Natural killer cell treated with Interleukin-12 subunit alpha and Interleukin-12 subunit beta and Interleukin-15 and Interleukin-18, amount 100 ng/mL, for 72 hours (primary cell): ENCODE data around the gene PTPRK. TPM values are rescaled to one million over a fixed set of nuclear protein-coding genes. Genes with fewer than 3 reads are reported as not detected.

Experiments used
- ATAC-seq, 2 donors: fragments of 150-1000 bp; cut with Tn5 transposase in 1 of 2; sonication (Bioruptor Pico), chemical (Tn5 transposase) in 1 of 2; 2 replicates each; pipeline ENCODE4 v1.10.0; 2021
- DNase-seq: peaks from one replicate; pipeline ENCODE4 v3.0.0; 2022; ENCODE audit warnings: low spot score
- H3K27ac Mint-ChIP-seq, 2 donors: 1 replicate in 1 of 2; 2 replicates in 1 of 2; pipeline ENCODE4 v1.8.0; 2022; ENCODE audit warnings: mixed read lengths in 2 of 2, mild to moderate bottlenecking in 1 of 2, moderate library complexity in 1 of 2
- H3K27me3 Mint-ChIP-seq, 2 donors: 1 replicate in 1 of 2; 2 replicates in 1 of 2; pipeline ENCODE4 v1.8.0; 2022; ENCODE audit warnings: mixed read lengths in 2 of 2
- H3K36me3 Mint-ChIP-seq: one replicate; pipeline ENCODE4 v1.8.0; 2022; ENCODE audit warnings: mixed read lengths
- H3K4me1 Mint-ChIP-seq, 2 donors: 1 replicate in 1 of 2; 2 replicates in 1 of 2; pipeline ENCODE4 v1.8.0; 2022; ENCODE audit warnings: low read depth in 2 of 2, mixed read lengths in 2 of 2, mild to moderate bottlenecking in 1 of 2
- H3K4me3 Mint-ChIP-seq: one replicate; pipeline ENCODE4 v1.8.0; 2022; ENCODE audit warnings: mixed read lengths
- H3K9me3 Mint-ChIP-seq: 2 replicates; pipeline ENCODE4 v1.8.0; 2022; ENCODE audit warnings: mixed read lengths
- total RNA-seq, 2 donors: library from RNA; stranded (reverse); gene quantifications; one replicate each; pipeline ENCODE4 v1.2.3, GENCODE V29; 2022

The PTPRK gene
- total RNA-seq, 2 donors from 2014 or later: 0.59 to 13.8 TPM

DNA sequence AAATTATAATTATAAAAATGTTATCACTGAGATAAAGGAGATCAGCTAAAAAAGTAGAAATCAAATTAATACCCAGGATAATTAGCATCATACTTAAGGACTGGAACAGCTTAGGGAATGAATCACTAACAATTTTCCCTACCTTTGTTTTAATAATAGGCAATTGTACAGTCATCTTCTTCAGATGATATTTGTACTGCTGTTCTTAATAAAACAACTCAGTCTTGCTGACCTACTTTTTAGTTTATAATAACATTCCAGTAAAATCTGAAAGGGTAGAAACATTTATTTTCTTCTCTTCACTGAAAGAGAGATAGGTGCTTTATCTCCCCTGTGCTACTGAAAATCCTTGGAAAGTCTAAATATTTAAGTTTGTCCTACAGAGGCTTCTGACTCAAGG lies 348.3 kb downstream of the PTPRK start:
- Mint-ChIP-seq H3K36me3 (no peaks in the 10 kb centered on the region), H3K27me3 (no peaks in the 10 kb centered on the region)

DNA sequence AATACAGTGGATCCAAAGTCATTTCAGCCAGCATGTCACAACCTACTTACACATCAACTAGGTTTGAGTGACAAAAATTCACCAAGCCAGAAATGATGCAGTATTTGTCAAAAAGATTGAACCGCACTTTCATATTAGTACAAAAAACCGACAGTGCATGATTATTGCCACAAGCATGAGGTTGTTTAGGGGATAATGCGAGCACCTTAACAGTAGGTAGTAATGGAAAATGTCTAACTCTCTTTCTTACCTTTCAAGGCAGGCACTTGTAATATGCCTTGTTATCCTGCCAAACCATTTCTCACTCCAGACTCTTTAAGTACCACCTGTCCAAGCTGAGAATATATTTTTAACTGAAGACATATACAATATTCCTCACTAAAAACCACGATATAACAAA lies 349.2 kb downstream of the PTPRK start:
- Mint-ChIP-seq H3K27ac (no peak overlapping the region), H3K9me3 (no peaks in the 10 kb centered on the region), H3K4me1 (no peaks in the 10 kb centered on the region), H3K27me3 (no peaks in the 10 kb centered on the region), H3K36me3 (no peaks in the 10 kb centered on the region), H3K4me3 (no peak overlapping the region)
- no peak for DNase-seq
- ATAC-seq: no peak

More for the DNA sequence above, 348.3 kb downstream of the PTPRK start:
- Mint-ChIP-seq H3K4me3 (no peak overlapping the region), H3K4me1 (no peaks in the 10 kb centered on the region), H3K27ac (no peak overlapping the region), H3K9me3 (no peaks in the 10 kb centered on the region)
- DNase-seq: no peak
- no peak for ATAC-seq

DNA sequence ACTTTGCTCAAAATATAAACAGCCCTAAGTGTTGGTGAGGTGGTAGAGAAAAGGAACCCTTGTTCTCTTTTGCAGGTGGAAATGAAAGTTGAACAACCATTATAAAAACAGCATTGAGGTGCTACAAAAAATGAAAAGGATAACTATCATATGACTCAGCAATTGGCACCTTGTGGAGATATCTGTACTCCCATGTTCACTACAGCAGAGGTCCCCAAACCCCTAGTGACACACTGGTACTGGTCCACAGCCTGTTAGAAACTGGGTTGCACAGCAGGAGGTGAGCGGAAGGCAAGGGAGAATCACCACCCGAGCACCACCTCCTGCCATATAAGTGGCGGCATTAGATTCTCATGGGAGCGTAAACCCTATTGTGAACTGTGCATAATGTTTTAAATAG lies 352.2 kb downstream of the PTPRK start:
- ATAC-seq: no peak
- Mint-ChIP-seq H3K27ac (no peak overlapping the region), H3K4me1 (no peaks in the 10 kb centered on the region), H3K4me3 (no peak overlapping the region), H3K27me3 (no peaks in the 10 kb centered on the region), H3K36me3 (no peaks in the 10 kb centered on the region), H3K9me3 (no peaks in the 10 kb centered on the region)
- no peak for DNase-seq

DNA sequence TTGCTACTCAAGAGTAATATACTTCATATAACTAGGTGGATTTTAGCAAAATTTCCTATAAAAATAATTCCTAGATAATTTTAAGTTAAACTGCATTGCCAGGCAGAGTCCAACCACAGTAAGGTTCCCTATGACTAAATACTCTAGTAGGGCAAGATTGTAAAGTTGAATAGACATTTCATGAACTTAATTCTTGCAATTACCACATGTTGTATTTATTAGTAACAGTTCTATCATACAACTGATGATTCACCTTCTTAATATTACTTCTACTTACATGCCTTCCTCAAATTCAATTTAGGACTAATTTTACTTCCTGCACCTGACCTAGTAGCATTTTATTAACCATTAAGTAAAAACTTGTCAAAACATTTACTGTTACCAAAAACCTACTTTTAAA lies 352.8 kb downstream of the PTPRK start:
- Mint-ChIP-seq H3K4me3 (no peak overlapping the region), H3K36me3 (no peaks in the 10 kb centered on the region), H3K4me1 (no peaks in the 10 kb centered on the region), H3K27me3 (no peaks in the 10 kb centered on the region), H3K27ac (no peak overlapping the region), H3K9me3 (no peaks in the 10 kb centered on the region)
- no peak for ATAC-seq
- DNase-seq: no peak

DNA sequence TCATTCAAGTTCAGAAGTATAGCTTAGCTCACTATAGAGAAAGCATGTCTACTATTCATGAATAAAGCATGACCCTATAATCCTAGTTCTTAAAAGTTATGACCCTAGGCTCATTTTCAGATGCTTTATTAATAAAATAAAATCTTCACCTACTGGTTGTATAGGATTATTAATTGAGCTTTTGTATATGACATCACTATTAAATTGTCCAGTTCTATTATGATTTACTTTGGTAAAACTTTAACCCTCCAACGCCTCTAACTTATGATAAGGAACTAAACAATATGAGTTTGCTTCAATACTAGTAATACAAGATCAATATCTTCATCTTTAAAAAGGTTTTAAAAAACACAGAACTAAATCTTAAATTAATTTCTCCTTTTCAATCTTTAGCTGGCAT lies 356.1 kb downstream of the PTPRK start:
- Mint-ChIP-seq H3K27ac (no peak overlapping the region), H3K27me3 (no peaks in the 10 kb centered on the region), H3K36me3 (no peaks in the 10 kb centered on the region)

DNA sequence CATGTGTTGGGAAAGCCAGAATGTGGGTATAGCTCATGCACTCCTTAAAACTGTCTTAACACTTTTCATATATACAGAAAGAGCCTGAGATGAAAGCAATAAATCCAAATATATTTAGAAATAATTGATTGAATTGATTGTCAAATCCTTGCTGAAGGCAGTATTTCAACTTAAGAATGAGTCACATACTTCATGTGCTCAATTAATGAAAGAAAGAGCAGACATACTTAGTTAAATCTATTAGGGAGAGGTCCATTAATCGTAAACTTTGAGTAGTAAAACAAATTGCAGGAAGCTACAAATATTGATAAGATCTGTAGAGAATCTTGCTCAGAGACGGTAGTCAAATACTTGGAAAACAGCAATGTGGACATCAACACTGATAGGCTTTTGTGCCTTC lies 358.0 kb downstream of the PTPRK start:
- Mint-ChIP-seq H3K27me3 (no peaks in the 10 kb centered on the region), H3K36me3 (no peaks in the 10 kb centered on the region), H3K4me1 (no peaks in the 10 kb centered on the region), H3K9me3 (no peaks in the 10 kb centered on the region), H3K27ac (no peak overlapping the region), H3K4me3 (no peak overlapping the region)
- DNase-seq: no peak
- ATAC-seq: no peak

More for the DNA sequence above, 356.1 kb downstream of the PTPRK start:
- DNase-seq (no peak), ATAC-seq (no peak)
- Mint-ChIP-seq H3K9me3 (no peaks in the 10 kb centered on the region), H3K4me3 (no peak overlapping the region), H3K4me1 (no peaks in the 10 kb centered on the region)

DNA sequence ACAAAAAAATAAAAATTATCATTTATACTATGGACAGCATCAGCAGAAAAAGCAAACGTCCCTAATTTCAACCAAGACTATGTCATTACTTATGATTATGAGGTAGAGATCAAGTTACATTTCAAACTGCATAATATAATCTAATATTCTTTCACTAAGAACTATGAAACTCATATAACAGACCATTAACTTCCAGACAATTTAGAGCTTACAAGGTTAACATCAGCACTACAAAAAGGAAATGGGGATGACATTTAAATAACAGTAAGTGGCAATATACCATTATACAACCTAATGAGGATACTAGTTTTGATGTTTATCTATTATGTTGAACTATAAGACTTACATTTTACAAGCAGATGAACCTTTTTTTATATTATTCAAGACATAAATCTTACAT lies 358.6 kb downstream of the PTPRK start:
- ATAC-seq: no peak

DNA sequence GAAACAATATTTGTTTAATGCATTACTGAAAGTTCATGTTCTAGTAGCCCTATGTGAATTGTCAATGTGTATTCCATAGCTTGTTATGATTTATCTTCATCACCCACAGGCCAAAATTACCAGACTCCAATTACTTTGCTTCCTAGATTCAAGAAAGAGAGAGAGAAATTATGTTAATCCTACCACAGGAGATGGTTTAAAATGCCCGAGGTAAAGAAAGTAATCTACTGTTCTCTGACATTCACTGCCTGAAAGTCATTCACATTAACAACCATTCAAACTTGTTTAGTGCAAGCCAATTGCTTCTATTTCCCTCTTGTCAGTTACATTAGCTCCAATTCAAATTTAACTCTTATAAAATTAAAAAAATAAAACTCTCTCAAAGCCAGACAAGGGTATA lies 359.1 kb downstream of the PTPRK start:
- Mint-ChIP-seq H3K27ac (no peak overlapping the region), H3K27me3 (no peaks in the 10 kb centered on the region), H3K4me3 (no peak overlapping the region), H3K4me1 (peaks cover 0 to 2% of the 10 kb centered on the region in 2 donors), H3K9me3 (no peaks in the 10 kb centered on the region), H3K36me3 (no peaks in the 10 kb centered on the region)
- ATAC-seq: no peak
- DNase-seq: no peak

More for the DNA sequence above, 358.6 kb downstream of the PTPRK start:
- Mint-ChIP-seq H3K36me3 (no peaks in the 10 kb centered on the region), H3K4me1 (no peaks in the 10 kb centered on the region), H3K9me3 (no peaks in the 10 kb centered on the region), H3K4me3 (no peak overlapping the region), H3K27me3 (no peaks in the 10 kb centered on the region), H3K27ac (no peak overlapping the region)
- no peak for DNase-seq

DNA sequence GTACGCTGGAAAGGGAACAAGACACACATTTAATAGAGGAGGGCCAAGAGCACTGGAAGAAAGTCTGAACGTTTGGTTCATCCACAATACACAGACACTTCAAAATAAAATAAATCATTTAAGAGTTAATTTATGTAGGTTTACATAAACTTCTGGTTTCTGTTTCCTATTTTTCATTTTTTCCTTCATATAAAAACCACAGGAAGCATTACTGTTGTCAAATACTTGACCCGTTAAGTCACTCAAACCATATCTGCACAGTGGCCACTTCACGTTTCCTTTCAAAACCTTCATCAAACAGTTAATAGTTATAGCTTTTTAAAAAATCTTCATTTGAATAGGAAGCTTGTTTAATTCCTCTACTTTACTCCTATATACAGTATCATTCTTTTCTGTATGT lies 361.9 kb downstream of the PTPRK start:
- H3K36me3 Mint-ChIP-seq: no peaks in the 10 kb centered on the region
- peaks cover 0 to 4% of the 10 kb centered on the region in 2 donors for H3K4me1 Mint-ChIP-seq
- no peak for ATAC-seq
- DNase-seq: no peak
- no peaks in the 10 kb centered on the region for H3K9me3 Mint-ChIP-seq
- no peak overlapping the region for H3K4me3 Mint-ChIP-seq
- no peaks in the 10 kb centered on the region for H3K27me3 Mint-ChIP-seq
- no peak overlapping the region for H3K27ac Mint-ChIP-seq

DNA sequence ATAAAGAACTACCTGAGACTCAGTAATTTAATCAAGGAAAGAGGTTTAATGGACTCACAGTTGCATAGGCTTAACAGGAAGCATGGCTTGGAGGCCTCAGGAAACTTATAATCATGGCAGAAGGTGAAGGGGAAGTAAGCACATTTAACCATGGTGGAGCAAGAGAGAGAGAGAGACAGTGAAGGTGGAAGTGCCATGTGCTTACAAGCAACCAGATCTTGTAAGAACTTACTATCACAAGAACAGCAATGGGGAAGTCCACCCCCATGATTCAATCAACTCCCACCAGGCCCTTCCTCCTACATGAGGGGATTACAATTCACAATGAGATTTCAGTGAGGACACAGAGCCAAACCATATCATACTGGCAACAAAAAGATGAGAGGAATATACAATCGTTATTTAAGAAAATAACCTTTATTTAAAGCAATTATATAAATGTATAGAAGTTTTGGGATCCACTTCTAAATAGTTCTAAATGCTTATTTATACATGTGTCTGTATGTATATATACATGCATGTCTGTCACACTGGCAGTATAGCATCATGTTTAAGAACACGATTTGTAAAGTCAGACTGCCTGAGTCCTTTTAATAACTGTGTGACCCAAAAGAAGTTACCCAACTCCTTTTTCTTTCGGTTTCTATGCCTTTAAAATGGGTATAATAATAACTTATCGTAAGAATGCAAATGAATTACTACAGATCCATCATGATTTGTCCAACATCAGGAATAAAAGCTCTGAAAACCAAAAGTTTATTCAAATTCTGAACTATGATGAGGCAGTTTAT lies 363.9 kb downstream of the PTPRK start:
- no peak overlapping the region for H3K4me3 Mint-ChIP-seq
- DNase-seq (no peak), ATAC-seq (no peak)
- no peak overlapping the region for H3K27ac Mint-ChIP-seq
- peaks cover 5 to 10% of the 10 kb centered on the region in 2 donors for H3K27me3 Mint-ChIP-seq
- H3K36me3 Mint-ChIP-seq: no peaks in the 10 kb centered on the region
- H3K9me3 Mint-ChIP-seq: no peaks in the 10 kb centered on the region
- H3K4me1 Mint-ChIP-seq: peaks cover 0 to 4% of the 10 kb centered on the region in 2 donors

DNA sequence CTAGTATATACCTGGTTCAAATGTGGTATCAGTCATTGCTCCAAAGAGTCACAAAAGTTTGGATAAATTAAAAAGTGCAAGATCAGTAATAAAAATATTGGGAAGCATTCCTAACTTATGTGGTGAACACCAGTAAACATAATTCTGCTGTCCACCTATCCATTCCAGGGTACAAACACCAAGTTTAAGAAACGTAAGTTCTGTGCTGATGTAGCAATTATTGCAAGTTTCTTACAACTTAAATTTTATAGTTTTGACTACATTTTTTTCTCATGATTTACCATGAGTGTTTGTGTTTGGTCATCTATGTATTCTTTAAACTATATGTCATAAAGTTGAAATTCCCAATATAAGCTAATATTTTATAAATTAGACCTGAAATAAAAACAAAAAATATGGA lies 364.6 kb downstream of the PTPRK start:
- Mint-ChIP-seq H3K27me3 (peaks cover 5 to 10% of the 10 kb centered on the region in 2 donors), H3K9me3 (no peaks in the 10 kb centered on the region), H3K4me1 (peaks cover 0 to 4% of the 10 kb centered on the region in 2 donors), H3K4me3 (no peak overlapping the region), H3K27ac (no peak overlapping the region), H3K36me3 (no peaks in the 10 kb centered on the region)
- DNase-seq (no peak), ATAC-seq (no peak)

DNA sequence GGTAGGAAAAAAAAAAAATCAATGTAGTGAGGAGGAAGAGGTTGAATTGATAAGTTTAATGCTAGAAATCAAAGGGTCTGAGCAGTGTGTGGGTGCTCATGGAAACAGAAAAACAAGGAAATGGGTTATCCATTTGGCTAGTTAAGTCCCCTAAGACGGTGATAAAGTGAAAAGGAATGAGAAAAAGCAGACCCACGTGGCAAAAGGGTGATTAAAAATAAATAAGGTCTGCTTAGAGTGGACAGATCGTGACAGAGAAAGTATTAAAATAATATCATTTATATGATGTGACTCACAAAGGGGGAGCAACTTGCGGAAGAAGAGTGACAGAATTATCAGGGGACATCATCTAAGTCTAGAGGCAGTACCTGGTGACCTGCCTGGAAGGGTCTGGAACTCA lies 367.8 kb downstream of the PTPRK start:
- H3K27me3 Mint-ChIP-seq: peaks cover 8 to 10% of the 10 kb centered on the region in 2 donors
- H3K36me3 Mint-ChIP-seq: no peaks in the 10 kb centered on the region
- H3K27ac Mint-ChIP-seq: no peak overlapping the region
- no peak overlapping the region for H3K4me3 Mint-ChIP-seq
- DNase-seq (no peak), ATAC-seq (no peak)
- no peaks in the 10 kb centered on the region for H3K9me3 Mint-ChIP-seq
- H3K4me1 Mint-ChIP-seq: peaks cover 0 to 4% of the 10 kb centered on the region in 2 donors

DNA sequence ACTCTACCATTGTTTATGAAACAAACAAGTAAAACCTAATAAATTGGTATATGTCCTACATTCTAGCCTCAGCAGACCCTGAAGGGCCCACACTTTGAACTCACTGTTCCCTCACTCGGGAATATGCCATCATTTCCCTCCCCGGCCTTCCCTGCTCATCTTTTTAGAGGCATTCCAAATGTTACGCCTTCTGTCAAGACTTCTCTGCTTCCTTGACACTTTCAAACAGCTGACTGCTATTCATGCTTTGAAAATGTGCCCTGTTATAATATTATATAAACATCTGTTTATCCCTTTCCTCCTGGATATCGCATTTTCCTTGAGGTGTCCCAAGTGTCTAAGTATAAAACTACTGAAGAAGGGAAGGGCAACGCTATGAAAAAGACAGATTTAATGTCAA lies 370.0 kb downstream of the PTPRK start:
- ATAC-seq (no peak), DNase-seq (no peak)
- no peaks in the 10 kb centered on the region for H3K36me3 Mint-ChIP-seq
- H3K4me3 Mint-ChIP-seq: no peak overlapping the region
- peaks cover 8 to 10% of the 10 kb centered on the region in 2 donors for H3K27me3 Mint-ChIP-seq
- H3K4me1 Mint-ChIP-seq: no peaks in the 10 kb centered on the region
- H3K9me3 Mint-ChIP-seq: no peaks in the 10 kb centered on the region
- no peak overlapping the region for H3K27ac Mint-ChIP-seq

DNA sequence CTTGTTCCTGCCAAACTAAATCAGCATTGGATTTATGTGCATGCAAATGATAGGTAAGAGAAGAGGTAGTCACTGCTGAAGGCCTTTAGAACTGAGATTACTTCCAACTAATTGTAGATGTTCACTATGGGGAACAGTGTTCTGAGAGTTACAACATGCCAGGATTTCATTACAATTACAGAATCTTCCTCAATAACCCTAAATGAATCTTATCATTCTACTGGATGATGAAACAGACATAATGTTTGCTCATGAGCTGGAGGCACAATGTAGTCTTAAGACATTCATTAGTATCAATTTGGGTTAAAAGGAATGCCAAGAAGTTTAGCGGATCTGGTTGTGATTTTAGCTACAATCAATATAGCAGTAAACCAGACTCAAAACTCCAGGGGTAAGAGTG lies 370.6 kb downstream of the PTPRK start:
- no peaks in the 10 kb centered on the region for H3K9me3 Mint-ChIP-seq
- H3K27me3 Mint-ChIP-seq: peaks cover 8 to 10% of the 10 kb centered on the region in 2 donors
- no peaks in the 10 kb centered on the region for H3K4me1 Mint-ChIP-seq
- ATAC-seq (no peak), DNase-seq (no peak)
- no peaks in the 10 kb centered on the region for H3K36me3 Mint-ChIP-seq
- no peak overlapping the region for H3K27ac Mint-ChIP-seq
- no peak overlapping the region for H3K4me3 Mint-ChIP-seq

DNA sequence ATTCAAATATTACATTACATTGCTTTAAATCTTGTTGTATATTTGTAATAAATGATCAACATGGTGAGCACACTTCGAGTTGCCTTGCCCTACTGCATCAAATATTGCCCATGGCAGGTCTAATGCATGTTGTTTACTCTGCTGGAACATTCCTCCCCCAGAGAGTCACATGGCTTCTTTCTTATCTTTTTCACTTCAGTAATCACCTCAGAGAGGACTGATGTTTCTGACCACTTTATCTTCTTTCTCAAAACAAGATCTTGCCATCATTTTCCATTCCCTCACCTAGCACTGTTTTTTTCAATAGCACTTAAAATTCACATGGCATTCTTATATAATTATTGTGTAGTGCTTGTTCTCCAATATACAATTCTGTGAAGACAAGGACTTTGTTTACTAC lies 376.1 kb downstream of the PTPRK start:
- no peak for ATAC-seq
- Mint-ChIP-seq H3K27ac (no peak overlapping the region), H3K4me1 (no peaks in the 10 kb centered on the region), H3K27me3 (peaks cover 0 to 3% of the 10 kb centered on the region in 2 donors), H3K9me3 (no peaks in the 10 kb centered on the region), H3K36me3 (no peaks in the 10 kb centered on the region), H3K4me3 (no peak overlapping the region)
- DNase-seq: no peak
